Lower leg skin (tissue), 4 donors: ENCODE data around the gene ATP2A1. TPM values are rescaled to one million over a fixed set of nuclear protein-coding genes. Genes with fewer than 3 reads are reported as not detected.
"Not testable (repeated sequence)": the region's sequence is repeated elsewhere in the genome, so short reads cannot be mapped to it uniquely, and the experiment has no call there.

Experiments
- DNase-seq, 2 donors: peaks; one replicate each; pipeline ENCODE4 v3.0.0-alpha.2; 2019; ENCODE audit warnings: low spot score in 2 of 2
- H3K4me3 ChIP-seq: fragments of 200-600 bp; sonication (generic); 2 replicates; pipeline ENCODE4 v1.5.1; 2017; ENCODE audit warnings: mild to moderate bottlenecking, low read depth; ENCODE audit not compliant: poor library complexity, severe bottlenecking
- POLR2A ChIP-seq, 2 donors: fragments of 450-650 bp; IDR thresholded peaks; one replicate each; pipeline ENCODE4 v1.6.1; 2016 to 2017; ENCODE audit warnings: antibody characterized with exemption in 2 of 2, mild to moderate bottlenecking in 1 of 2, moderate library complexity in 1 of 2
- WGBS, 2 donors: methylation state at CpG; one replicate each; pipeline ENCODE4 v1.1.5; 2018; 5-methylcytosine and 5-hydroxymethylcytosine counted together
- intact Hi-C: fragments of 100-400 bp; cut with DNase I; formaldehyde crosslinking; loops from one replicate; pipeline ENCODE4 v1.15.0; 2023; ENCODE audit warnings: low total_unique reads
- total RNA-seq, 4 donors: library from RNA; depleted of rRNA; stranded (reverse); fragments of >200 nt; gene quantifications; one replicate each; pipeline ENCODE4 v1.1.0, GENCODE V29; 2016
- TF ChIP-seq, protein P1 (sequence below), 3 donors: fragments of 450-650 bp; IDR thresholded peaks; one replicate each; pipeline ENCODE4 v1.5.1; 2016; ENCODE audit warnings: antibody characterized with exemption in 3 of 3, mild to moderate bottlenecking in 3 of 3, moderate library complexity in 2 of 3

Gene ATP2A1
- total RNA-seq, 4 donors from 2014 or later: 0.07 to 0.46 (median 0.21) TPM

- H3K4me3 ChIP-seq: peak overlapping the region; percentile 87
- DNase-seq: no peak
- intact Hi-C loops: no loop called here
- no peak for TF ChIP-seq POLR2A (IDR thresholded peaks at IDR 0.05)
- TF ChIP-seq, protein P1, sequence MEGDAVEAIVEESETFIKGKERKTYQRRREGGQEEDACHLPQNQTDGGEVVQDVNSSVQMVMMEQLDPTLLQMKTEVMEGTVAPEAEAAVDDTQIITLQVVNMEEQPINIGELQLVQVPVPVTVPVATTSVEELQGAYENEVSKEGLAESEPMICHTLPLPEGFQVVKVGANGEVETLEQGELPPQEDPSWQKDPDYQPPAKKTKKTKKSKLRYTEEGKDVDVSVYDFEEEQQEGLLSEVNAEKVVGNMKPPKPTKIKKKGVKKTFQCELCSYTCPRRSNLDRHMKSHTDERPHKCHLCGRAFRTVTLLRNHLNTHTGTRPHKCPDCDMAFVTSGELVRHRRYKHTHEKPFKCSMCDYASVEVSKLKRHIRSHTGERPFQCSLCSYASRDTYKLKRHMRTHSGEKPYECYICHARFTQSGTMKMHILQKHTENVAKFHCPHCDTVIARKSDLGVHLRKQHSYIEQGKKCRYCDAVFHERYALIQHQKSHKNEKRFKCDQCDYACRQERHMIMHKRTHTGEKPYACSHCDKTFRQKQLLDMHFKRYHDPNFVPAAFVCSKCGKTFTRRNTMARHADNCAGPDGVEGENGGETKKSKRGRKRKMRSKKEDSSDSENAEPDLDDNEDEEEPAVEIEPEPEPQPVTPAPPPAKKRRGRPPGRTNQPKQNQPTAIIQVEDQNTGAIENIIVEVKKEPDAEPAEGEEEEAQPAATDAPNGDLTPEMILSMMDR (IDR thresholded peaks at IDR 0.05): no peak
- WGBS, 2 donors: 2% methylated on average over 24 to 42 of the region's 42 CpGs
Observed at GRCh38 chr16:28863929-28864793, 14.1 kb upstream of the ATP2A1 start.

DNA sequence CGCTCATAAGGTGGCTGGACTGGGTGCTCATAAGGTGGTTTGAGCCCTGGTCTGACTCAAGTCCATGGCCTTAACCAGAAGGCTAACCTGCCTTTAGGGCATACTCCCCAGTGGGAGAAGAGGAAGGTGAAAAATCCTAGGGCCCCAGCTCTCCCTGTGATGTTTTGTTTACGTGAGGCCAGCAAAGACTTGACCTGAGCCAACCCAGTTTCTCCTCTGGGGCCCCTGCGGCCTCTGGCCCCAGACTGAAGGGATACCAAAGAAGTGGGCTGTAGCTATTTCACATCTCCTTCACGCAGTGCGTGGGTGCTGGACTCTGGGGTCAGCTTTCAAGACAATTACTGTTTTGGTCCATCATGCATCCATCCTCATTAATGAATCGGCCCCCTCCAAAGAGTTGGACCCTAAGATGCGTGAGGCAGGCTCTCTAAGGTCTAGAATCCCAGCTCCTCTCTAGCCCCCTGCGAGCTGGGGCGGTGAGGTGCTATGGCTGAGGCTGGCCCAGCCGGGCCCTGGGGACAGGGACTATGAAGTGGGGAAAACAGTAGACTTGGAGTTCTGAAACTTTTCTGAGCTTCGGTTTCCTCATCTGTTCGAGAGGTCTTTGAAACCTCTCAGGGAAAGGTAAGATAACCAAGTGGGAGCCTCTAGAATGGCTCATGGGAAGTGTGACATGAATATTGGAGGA is 13.1 kb upstream of the ATP2A1 start:
- TF ChIP-seq, protein P1 (IDR thresholded peaks at IDR 0.05): no peak
- no peak for TF ChIP-seq POLR2A (IDR thresholded peaks at IDR 0.05)
- 80 to 91% methylated on average over 12 of the region's 12 CpGs for WGBS, 2 donors
- intact Hi-C loops: no loop called here
- DNase-seq: no peak
- H3K4me3 ChIP-seq: no peak overlapping the region

- no peak overlapping the region for H3K4me3 ChIP-seq
- no peak for TF ChIP-seq POLR2A (IDR thresholded peaks at IDR 0.05)
- TF ChIP-seq, protein P1 (IDR thresholded peaks at IDR 0.05): no peak
- WGBS, 2 donors: 70 to 72% methylated on average over 25 to 32 of the region's 32 CpGs
- intact Hi-C loops: no loop called here
- no peak for DNase-seq
Observed at GRCh38 chr16:28865722-28866453, 12.4 kb upstream of the ATP2A1 start.

GRCh38 chr16:28866454-28866804 is 11.9 kb upstream of the ATP2A1 start:
- TF ChIP-seq, protein P1 (IDR thresholded peaks at IDR 0.05): no peak
- TF ChIP-seq POLR2A (IDR thresholded peaks at IDR 0.05): no peak
- DNase-seq: no peak
- intact Hi-C loops: no loop called here
- H3K4me3 ChIP-seq: no peak overlapping the region
- 84 to 90% methylated on average over 17 of the region's 17 CpGs for WGBS, 2 donors

DNA sequence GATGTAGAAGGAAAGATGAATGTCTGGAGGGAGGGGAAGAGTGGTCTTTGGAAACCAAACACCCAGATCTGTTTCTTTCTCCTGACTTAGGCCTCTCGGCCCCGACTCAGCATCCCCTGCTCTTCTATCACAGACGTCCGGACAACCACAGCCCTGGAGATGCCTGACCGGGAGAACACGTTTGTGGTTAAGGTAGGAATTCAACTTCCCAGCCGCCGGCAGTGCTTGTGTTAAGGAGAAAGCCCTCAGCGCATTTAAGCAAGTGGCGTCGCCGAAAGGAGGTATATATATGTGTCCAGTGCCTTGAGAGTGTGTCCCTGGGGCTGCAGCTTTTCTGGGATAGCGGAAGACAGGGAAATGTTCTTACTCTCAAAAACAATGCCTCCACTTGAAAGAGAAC is 11.0 kb upstream of the ATP2A1 start:
- DNase-seq: no peak
- 87 to 89% methylated on average over 13 of the region's 13 CpGs for WGBS, 2 donors
- intact Hi-C loops: no loop called here
- TF ChIP-seq POLR2A (IDR thresholded peaks at IDR 0.05): no peak
- TF ChIP-seq, protein P1 (IDR thresholded peaks at IDR 0.05): no peak
- H3K4me3 ChIP-seq: no peak overlapping the region

GRCh38 chr16:28867646-28868045 is 10.6 kb upstream of the ATP2A1 start:
- H3K4me3 ChIP-seq, DNase-seq, intact Hi-C loops: not testable (repeated sequence)
- 92 to 93% methylated on average over 9 of the region's 9 CpGs for WGBS, 2 donors
